ELR (cell line): ENCODE data around the gene CNOT2.
A peak's percentile ranks its signal among the peaks of the same experiment; 100 is the strongest.
"Not testable (repeated sequence)": the region's sequence is repeated elsewhere in the genome, so short reads cannot be mapped to it uniquely, and the experiment has no call there.

Source experiments
- DNase-seq: peaks from one replicate; pipeline ENCODE4 v3.0.0-alpha.2; 2015; ENCODE audit warnings: low read depth

CNOT2 gene

DNA sequence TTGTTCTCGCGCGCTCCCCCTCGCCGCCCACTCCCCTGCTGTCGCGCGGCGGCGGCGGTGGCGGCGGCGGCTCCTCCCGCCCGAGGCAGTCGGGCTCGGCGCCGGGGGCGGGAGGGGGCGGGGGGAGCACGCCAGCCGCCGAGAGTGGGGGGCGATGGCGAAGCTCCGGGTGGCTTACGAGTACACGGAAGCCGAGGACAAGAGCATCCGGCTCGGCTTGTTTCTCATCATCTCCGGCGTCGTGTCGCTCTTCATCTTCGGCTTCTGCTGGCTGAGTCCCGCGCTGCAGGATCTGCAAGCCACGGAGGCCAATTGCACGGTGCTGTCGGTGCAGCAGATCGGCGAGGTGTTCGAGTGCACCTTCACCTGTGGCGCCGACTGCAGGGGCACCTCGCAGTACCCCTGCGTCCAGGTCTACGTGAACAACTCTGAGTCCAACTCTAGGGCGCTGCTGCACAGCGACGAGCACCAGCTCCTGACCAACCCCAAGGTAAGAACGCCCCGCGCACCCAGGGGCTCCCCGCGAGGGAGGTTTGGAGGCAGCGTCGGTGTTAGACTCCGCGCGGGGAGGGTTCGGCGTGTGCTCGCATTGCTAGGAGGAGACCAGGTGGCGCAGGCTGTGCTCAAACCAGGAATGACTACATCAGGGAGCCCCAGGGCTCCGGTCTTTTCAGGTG lies 123.5 kb downstream of the CNOT2 start:
- DNase-seq, result peak; percentile 46

GRCh38 chr12:70367258-70368141 lies 124.3 kb downstream of the CNOT2 start:
- DNase-seq, result peak; percentile 10

GRCh38 chr12:70372881-70373280 lies 129.6 kb downstream of the CNOT2 start:
- no peak for DNase-seq

DNA sequence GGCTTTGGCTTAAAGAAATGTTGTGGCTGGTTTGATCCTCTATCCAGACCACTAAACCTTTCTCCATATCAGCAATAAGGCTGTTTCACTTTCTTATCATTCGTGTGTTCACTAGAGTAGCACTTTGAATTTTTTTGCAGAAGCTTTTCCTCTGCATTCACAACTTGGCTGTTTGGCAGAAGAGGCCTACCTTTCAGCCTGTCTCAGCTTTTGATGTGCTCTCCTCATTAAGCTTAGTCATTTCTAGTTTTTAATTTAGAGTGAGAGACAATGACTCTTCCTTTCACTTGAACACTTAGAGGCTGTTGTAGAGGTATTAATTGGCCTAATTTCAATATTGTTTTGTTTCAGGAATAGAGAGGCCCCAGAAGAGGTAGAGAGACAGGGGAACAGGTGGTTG lies 136.6 kb downstream of the CNOT2 start:
- DNase-seq, result no peak

DNA sequence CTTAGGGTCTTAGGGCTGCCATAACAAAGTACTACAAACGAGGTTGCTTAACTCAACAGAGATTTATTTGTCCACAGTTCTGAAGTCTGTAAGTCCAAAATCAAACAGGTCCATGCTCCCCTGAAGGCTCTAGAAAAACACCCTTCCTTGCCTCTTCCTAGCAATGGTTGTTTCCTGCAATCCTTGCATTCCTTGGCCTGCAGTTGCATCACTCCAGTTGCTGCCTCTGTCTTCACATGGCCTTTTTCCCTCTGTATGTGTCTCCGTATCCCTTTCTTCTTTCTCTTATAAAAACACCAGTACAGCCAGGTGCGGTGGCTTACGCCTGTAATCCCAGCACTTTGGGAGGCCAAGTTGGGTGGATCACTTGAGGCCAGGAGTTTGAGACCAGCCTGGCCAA lies 140.3 kb downstream of the CNOT2 start:
- no peak for DNase-seq

DNA sequence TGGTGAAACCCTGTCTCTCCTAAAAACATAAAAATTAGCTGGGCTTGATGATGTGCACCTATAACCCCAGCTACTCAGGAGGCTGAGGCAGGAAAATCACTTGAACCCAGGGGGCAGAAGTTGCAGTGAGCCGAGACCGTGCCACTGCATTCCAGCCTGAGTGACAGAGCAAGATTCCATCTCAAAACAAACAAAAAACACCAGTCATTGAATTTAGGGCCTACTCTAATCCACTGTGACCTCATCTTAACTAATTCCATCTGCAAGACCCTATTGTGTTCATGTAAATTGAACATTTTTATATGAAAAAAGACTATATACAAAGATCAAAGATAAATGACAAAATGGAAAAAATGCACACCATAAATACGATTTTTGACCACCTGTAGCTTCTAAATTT lies 140.7 kb downstream of the CNOT2 start:
- no peak for DNase-seq

DNA sequence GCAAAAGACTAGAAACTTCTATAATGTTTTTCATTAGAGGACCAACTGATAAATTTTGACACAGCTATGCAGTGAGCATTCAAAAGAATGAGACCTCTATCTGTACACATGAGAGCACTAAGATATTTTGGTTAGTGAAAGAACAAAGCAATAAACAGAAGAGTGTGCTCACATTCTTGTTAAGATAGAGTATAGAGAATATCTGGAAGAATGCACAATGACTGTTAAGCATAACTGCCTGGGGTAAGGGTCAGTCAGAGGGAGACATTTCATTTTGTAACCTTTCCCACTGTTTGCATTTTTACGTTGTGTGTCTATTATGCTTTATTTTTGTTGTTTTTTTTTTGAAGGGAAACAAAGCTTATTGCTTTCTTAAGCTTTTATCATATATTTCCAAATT lies 143.5 kb downstream of the CNOT2 start:
- DNase-seq, result no peak

GRCh38 chr12:70389678-70390077 lies 146.4 kb downstream of the CNOT2 start:
- no peak for DNase-seq

GRCh38 chr12:70392631-70393030 lies 149.4 kb downstream of the CNOT2 start:
- DNase-seq, result not testable (repeated sequence)

DNA sequence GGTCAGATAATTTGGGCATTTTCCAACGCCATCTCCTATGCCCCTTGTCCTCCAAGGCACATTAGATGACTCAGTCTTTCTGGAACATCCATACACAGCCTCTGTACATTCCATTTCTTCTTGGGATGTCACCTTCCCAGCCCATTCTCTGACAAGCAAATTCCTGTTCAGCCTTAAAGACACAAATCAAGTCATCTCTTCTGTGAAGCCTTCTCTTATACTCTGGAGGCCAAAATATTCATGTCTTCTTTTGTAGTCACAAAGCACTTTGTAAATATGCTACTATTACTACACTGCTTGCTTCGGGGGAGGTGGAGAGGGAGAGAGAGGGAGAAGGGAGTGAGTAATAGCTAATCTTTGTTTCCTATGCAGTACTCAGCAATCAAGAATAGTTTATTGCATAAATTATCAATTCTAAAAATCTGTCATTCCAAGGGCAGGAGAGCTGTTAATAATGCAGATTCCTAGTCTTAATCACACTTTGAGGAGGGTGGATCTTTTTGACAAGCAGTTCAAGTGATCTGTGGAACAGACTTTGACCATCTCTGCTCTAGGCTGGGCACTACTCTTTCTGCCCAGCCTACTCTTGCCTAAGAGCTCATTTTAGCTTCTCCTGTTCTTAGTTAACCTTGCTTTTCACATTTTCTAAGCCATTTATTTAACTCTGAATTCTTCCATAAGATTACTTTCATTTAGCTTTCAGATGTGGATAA lies 150.7 kb downstream of the CNOT2 start:
- peak; percentile 17 for DNase-seq

DNA sequence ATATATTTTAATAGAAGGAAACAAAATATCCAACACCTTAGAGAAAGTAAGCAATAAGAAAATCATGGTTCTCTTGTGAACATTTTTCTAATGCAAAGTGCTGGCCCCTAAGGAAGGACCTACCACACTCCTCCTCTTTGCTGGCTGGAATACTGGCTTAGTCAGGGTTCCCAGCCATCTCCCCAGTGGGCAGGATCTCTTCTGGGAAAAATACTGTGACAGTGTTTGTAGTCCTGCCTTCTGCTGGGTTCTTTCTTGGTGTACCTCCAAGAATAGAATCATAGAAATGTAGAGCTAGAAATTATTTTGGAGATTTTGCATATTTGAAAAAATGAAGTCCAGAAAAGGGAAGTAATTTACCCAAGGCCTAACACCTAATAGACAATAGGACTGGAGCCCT lies 154.8 kb downstream of the CNOT2 start:
- DNase-seq, result no peak

DNA sequence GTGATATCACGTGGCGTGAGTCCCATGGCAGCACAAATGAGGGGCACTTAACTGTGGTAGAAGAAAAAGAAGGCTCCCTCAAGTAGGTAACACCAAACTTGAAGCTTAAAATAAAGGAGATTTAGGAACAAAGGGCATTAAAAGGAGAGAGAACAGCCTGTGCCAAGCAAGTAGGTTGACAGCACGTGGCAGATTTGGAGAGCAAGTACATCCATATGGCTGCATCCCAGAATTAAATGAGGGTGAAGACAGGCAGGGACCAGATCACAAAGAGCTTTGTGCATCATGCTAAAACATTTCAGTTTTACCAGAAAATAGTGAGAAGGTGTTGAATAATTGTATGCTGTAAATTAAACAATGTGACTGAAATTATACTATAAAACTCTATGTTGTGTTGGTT lies 155.6 kb downstream of the CNOT2 start:
- DNase-seq, result no peak

GRCh38 chr12:70399311-70399710 lies 156.1 kb downstream of the CNOT2 start:
- no peak for DNase-seq

DNA sequence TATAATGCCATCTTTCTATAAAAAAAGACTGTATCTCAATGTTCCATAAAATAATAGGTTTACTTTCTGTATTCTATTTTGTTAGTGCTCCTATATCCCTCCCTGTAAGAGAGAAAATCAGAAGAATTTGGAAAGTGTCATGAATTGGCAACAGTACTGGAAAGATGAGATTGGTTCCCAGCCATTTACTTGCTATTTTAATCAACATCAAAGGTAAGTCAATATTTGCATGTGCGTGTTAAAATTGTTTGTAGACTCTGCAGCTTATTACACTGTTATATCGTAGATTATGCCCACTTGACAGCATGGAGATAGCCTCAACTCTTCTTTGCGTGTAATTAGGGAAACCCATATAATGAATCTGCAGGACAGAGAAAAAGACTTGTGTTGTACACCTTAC lies 156.9 kb downstream of the CNOT2 start:
- DNase-seq, result no peak

GRCh38 chr12:70402597-70402996 lies 159.4 kb downstream of the CNOT2 start:
- no peak for DNase-seq

DNA sequence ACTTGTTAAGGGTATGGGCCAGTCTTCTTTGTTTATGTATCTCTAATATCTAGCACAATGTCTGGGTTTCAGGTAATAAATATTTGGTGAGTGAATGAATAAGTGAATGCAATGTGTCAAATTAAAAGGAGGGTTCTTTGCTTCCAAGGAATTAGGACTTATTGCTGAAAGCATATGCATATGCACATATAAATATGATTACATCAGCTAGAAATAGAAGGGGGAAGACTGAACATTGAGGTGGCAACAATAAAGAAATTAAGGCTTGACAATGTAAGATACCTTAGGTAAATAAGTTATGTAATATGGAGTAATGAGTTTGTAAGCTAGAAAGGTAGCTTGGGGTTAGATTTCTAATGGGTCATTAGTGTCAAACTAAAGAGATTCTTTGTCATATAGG lies 160.6 kb downstream of the CNOT2 start:
- DNase-seq, result no peak
